GM18526 (cell line): Measurements from ENCODE around the gene ROM1.

Experiments
- POLR2A ChIP-seq: IDR thresholded peaks from 3 replicates; pipeline ENCODE4 v1.6.1; 2011; ENCODE audit not compliant: insufficient read length; ENCODE audit errors: extremely low read depth

Gene ROM1

GRCh38 chr11:62602141-62603071 is 10.7 kb upstream of the ROM1 start:
- TF ChIP-seq POLR2A: no peak

DNA sequence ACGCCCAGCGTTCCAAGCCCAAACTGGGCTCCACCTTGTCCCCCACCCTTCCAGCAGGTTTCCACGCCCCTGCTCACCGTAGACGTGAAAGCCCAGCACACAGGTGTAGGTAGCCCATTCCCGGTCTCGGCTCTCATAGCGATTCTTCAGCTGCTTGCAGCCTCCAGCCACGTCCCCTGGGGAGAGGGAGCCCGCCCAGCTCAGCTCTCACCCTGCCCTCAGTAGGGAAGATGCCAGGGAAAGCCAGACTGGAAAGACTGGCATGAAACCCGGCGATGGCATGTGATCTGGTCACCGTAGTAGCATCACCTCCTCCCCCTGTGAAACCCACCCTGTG is 10.0 kb upstream of the ROM1 start:
- no peak for TF ChIP-seq POLR2A

DNA sequence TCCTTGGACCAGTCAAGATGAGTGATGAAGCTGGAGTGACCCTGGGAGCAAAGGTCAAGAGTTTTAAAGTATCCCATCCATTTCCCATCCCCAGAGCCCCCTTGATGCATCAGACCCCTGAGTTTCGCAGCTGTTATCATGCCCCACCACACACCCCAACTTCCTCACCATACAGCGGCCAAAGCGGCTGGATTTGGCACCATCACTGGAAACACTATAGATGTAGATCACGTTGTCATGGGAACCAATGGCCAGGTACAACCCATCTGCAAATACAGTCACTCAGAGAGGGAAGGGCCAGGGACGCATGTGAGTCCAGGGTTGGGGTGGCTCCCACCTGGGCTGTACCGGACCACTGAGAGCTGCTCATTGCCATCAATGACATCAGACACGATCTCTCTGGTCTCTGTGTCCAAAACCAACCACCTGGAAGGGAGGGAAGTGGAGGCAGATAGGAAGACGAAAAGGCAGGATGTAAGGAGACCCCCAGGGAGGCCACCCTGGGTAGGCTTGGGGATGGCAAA is 9.2 kb upstream of the ROM1 start:
- no peak for TF ChIP-seq POLR2A

DNA sequence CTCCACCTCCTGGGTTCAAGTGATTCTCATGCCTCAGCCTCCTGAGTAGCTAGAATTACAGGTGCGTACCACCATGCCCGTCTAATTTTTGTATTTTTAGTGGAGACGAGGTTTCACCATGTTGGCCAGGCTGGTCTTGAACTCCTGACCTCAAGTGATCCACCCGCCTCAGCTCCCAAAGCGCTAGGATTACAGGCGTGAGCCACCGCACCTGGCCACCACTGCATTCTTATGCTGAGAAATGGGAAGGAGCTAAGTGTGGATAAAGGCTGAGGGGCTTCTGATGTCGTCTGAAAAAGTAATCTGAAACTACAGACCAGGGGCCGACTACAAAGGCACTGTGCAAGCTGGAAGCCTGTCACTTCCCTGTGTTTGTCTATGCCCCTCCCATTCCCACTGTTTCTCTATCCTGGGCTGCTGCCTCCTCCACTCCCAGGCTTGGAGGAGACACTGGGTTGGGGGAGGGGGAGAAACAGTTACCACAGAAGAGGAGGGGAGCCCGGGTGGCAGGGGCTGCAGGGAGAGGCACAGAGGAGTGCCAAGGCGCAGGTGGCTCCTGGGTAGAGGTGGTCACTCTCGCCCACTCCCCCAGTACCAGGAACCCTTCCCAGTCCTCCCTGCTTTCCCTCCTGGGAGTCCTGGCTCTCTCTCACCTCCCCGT is 8.5 kb upstream of the ROM1 start:
- TF ChIP-seq POLR2A: no peak

GRCh38 chr11:62605467-62605866 is 7.6 kb upstream of the ROM1 start:
- TF ChIP-seq POLR2A: no peak

- TF ChIP-seq POLR2A: no peak
Measured at GRCh38 chr11:62605902-62606301, 7.2 kb upstream of the ROM1 start.

- TF ChIP-seq POLR2A: no peak
Measured at GRCh38 chr11:62607714-62608113, 5.3 kb upstream of the ROM1 start.

GRCh38 chr11:62608776-62609175 is 4.3 kb upstream of the ROM1 start:
- no peak for TF ChIP-seq POLR2A

- TF ChIP-seq POLR2A: no peak
Measured at GRCh38 chr11:62610403-62610802, 2.7 kb upstream of the ROM1 start.

DNA sequence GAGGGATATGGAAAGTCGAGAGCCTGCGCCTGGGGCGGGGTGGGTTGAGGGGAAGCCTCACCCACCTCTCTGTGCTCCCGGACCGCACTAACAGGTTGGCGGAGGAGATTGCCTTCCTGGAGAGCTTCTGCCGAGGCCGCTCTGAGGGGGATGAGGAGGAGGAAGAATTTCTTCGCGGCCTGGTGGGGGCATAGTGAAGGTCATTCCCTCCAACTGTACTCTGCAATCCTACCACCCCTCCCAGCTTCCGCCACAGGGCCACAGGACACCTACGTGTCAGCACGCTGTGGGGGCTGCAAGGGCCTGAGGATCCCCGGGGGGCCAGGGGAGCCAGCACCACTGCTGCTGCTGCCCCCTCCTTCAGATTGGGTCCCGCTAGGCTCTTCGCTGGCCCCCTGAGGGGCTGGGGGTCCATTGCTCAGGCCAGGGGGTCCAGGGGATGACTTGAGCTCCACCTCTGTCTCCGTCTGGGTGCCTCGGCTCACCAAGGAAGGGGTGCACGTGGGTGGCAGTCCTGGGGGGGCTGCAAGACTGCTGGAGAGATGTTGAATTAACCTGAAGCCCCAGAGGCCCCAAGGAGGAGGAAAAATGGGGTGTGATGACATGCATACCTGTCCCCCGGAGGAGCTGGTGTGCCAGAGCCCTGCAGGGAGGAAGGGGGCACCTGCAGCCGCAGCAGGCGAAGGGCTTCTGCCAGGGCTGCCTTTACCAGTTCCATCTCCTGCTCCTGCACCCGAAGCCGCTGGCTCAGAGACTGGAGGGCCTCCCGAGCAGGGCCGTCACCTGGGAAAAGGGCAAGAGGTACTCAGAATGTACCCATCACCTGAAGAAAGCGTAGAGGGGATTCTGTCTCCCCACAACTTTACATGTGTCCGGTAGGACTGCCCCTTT is 2.0 kb upstream of the ROM1 start:
- no peak for TF ChIP-seq POLR2A

DNA sequence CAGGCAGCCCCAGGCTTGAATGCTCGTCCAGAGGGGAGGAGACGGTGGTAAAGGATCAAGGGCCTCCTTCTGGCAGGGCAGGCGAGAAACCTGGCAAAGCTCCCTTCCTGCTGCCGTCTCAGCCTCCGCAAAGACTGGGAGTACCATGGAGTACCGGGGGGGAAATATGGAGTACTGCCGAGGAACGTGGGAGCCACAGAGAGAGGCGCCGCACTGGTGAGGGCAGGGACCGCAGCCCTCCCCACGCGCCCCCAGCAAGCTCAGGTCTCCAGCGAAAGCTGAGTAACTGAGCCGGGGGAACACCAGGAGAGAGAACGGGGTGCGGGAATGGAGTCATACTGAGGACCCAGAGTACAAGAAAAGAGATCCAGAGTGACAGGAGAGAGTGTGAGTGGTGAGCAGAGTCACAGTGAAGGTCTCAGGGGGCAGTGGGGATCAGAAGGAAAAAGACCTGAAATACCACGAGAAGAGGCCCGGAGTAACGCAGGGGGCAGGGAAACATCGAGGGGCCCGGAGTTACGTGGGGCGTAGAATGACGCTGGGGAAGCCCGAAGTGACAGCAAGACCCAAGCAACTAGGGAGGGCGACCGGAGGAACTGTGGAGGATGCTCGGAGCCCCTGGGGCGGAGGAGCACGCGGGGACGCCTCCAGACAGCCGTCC is 1.2 kb upstream of the ROM1 start:
- TF ChIP-seq POLR2A: no peak

DNA sequence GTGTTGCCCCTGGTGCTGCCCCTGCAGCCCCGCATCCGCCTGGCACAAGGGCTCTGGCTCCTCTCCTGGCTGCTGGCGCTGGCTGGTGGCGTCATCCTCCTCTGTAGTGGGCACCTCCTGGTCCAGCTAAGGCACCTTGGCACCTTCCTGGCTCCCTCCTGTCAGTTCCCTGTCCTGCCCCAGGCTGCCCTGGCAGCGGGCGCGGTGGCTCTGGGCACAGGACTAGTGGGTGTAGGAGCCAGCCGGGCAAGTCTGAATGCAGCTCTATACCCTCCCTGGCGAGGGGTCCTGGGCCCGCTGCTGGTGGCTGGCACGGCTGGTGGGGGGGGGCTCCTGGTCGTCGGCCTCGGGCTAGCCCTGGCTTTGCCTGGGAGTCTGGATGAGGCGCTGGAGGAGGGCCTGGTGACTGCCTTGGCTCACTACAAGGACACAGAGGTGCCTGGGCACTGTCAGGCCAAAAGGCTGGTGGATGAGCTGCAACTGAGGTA is 278 bp downstream of the ROM1 start:
- no peak for TF ChIP-seq POLR2A

GRCh38 chr11:62614275-62614674 is 1.2 kb downstream of the ROM1 start:
- no peak for TF ChIP-seq POLR2A

DNA sequence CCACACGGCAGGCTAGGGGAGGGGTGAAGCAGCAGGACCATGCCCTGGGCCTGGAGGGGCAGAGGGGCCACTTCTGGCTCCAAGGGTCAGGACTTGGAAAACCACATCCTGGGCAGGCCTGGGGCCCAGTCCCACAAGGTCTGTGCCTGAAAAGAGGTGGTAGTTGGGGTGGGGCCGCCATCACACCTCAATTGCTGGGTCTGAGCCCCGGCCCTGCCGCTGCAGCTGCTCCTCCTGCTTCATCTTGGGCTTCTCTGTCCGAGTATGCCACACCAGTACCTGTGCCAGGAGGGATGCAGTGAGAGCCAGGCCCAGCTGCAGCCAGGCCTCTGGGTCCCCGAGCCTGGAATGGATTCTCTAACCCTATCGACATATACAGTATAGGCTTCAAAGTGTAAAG is 2.5 kb downstream of the ROM1 start:
- TF ChIP-seq POLR2A: no peak
